HTR-8/SVneo (cell line): ENCODE data around the gene RABEP2.
"Not testable (repeated sequence)": the region's sequence is repeated elsewhere in the genome, so short reads cannot be mapped to it uniquely, and the experiment has no call there.

Source experiments
- DNase-seq: peaks from one replicate; pipeline ENCODE4 v3.0.0; 2011; ENCODE audit warnings: low spot score, mixed read lengths; ENCODE audit not compliant: insufficient read length
- FAIRE-seq: peaks from 2 replicates; lab custom pipeline; 2011; peaks lifted over from hg19 to GRCh38; lab: Jason Lieb, UNC

RABEP2 gene

GRCh38 chr16:28933171-28933570 is 8.1 kb upstream of the RABEP2 start:
- DNase-seq (no peak), FAIRE-seq (no peak)

- DNase-seq, result no peak
- FAIRE-seq, result no peak
Observed at GRCh38 chr16:28932339-28933141, 7.5 kb upstream of the RABEP2 start.

DNA sequence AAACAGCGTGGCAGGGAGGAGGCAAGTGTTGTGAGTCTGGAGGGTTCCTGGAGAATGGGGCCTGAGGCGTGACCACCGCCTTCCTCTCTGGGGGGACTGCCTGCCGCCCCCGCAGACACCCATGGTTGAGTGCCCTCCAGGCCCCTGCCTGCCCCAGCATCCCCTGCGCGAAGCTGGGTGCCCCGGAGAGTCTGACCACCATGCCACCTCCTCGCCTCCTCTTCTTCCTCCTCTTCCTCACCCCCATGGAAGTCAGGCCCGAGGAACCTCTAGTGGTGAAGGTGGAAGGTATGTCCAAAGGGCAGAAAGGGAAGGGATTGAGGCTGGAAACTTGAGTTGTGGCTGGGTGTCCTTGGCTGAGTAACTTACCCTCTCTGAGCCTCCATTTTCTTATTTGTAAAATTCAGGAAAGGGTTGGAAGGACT is 6.8 kb upstream of the RABEP2 start, which contains the start of gene CD19:
CD19 (plus strand) TSS at position 171 of the 425 bp plus-strand sequence; CDS start at position 201, 30 bp downstream.
- FAIRE-seq (no peak), DNase-seq (no peak)

- no peak for FAIRE-seq
- DNase-seq, result no peak
Observed at GRCh38 chr16:28930652-28931051, 5.6 kb upstream of the RABEP2 start.

DNA sequence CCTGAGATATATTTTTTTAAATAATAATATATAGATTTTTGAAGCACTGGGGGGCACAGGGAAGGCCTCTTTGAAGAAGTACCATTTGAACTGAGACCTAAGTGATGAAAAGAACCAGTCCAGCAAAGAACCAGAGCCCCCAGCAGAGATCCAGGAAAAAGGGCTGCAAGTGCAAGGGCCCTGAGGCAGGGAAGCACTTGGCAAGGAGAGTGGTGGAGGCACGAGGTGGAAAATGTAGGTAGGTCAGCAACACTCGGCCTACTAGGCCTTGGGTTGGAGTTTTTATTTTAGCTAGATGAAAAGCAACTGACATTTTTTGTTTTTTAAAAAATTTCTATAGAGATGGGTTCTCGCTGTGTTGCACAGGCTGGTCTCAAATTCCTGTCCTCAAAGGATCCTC is 5.2 kb upstream of the RABEP2 start:
- no peak for DNase-seq
- no peak for FAIRE-seq

DNA sequence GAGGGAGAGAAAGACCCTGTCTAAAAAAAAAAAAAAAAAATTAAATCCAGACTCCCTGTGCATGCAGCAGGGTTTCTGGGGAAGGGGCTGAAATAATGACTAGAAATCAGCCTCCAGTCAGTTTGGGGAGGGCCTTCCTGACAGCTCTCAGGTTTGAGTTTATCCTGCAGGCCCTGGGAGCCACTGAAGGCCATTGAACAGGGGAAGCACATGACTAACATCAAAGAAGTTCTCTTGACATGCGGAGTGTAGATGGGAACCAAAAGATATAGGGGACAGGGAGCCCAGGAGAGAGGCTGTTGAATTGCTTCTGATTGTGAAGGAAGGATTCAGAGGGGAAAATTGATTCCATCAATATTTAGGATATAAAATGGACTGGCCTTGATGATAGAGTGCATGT is 2.8 kb upstream of the RABEP2 start:
- DNase-seq (no peak), FAIRE-seq (no peak)

- FAIRE-seq, DNase-seq: not testable (repeated sequence)
Observed at GRCh38 chr16:28926284-28926683, 1.2 kb upstream of the RABEP2 start.

- peak; percentile 70 for DNase-seq
- FAIRE-seq, result no peak
Observed at GRCh38 chr16:28925386-28926228, 569 bp upstream of the RABEP2 start.

DNA sequence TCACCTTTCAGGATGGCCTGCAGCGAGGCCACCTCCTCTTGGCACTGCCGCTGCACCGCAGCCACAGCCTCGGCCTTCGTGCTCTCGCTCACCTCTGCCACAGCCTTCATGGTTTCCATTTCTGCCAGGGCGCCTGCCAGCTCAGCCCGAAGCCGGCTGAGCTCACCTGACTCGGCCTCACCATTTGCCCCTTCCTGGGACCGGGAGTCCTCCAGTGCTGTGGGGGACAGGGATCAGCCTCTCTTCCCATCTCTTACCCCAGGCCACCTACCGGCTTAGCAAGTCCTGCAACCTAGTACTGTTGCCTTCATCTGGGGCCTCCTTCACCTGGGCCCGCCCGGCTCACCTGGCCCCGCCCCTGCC is 658 bp downstream of the RABEP2 start:
- no peak for FAIRE-seq

DNA sequence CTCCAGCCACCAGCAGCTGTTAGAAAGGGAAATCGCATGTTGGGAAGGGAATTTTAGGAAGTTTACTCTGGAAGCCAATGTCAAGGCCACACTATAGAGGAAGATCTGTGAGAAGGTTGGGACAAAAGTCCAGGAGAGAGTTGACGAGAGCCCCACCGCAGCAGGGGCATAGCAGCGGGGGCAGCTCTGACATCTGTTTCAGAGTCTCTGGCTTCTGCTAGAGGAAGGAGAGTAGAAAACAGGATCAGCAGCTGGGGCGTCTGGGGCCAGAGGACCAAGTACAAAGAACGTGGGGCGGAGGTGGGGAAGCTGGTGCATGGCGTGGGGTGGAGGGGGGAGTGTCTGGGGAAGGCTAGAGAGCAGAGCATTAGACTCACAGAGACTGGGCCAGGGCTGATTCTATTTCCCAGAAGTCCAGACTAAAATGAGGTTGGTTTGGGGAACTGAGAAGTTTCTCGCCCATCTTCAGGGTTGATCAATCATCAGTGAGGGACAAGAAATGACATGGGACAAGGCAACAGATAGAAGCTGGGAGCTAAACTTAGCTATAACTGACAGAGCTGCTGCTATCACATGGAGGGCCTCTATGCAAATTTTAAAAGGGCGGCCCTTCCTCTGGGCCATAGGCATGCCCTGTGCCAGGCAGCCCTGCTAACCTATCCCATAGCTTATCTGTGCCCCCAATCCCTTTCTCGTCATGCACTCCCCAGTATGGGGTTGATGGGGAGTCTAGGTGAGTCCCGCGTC is 1.2 kb downstream of the RABEP2 start:
- DNase-seq (no peak), FAIRE-seq (no peak)

More for the DNA sequence above, 658 bp downstream of the RABEP2 start:
- no peak for DNase-seq

DNA sequence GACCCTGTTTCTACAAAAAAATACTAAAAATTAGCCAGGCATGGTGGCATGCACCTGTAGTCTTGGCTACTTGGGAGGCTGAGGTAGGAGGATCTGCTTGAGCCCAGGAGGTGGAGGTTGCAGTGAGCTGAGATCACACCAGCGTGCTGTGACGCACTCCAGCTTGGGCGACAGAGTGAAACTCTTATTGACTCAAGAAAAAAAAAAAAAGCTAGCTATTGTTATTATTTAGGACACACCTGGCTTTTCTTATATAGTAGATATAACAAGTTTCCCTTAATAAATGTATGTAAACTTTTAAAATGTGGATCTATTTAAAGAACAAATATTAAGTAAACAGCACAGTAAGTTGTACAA is 1.8 kb downstream of the RABEP2 start:
- FAIRE-seq, result no peak
- DNase-seq, result no peak

DNA sequence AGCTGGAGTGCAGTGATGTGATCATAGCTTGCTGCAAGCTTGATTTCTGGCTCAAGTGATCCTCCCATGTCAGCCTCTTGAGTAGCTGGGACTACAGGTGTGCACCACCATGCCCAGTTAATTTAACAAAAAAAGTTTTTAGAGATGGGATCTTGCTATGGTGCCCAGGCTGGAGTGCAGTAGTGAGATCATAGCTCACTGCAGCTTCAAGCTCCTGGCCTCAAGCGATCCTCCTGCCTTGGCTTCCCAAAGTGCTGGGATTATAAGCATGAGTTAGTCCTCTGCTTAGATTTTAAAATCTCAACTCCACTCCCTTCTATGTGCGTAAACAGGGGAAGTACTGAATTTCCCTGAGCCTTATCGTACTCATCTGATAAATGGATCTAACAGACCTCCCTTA is 6.3 kb downstream of the RABEP2 start:
- DNase-seq (no peak), FAIRE-seq (no peak)

- DNase-seq (no peak), FAIRE-seq (no peak)
Observed at GRCh38 chr16:28917095-28917494, 7.9 kb downstream of the RABEP2 start.

DNA sequence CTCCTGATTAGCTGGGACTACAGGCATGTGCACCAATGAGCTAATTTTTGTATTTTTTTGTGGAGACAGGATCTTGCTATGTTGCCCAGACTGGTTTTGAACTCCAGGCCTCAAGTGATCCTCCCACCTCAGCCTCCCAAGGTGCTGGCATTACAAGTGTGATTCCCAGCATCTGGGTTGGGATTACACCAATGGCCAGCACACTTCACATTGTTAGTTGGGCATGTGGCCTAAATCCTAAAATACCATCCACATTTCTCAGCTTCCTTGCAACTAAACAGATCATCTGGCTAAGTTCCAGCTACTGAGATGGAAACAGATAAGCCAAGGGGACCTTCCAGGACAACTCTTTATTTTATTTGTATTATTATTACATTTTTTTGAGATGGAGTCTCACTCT is 9.9 kb downstream of the RABEP2 start:
- FAIRE-seq, result no peak

GRCh38 chr16:28913946-28914724 is 10.9 kb downstream of the RABEP2 start:
- DNase-seq (no peak), FAIRE-seq (no peak)

More for the DNA sequence above, 9.9 kb downstream of the RABEP2 start:
- DNase-seq, result no peak

GRCh38 chr16:28912558-28912957 is 12.5 kb downstream of the RABEP2 start:
- no peak for DNase-seq
- FAIRE-seq, result no peak

GRCh38 chr16:28910086-28911031 is 14.7 kb downstream of the RABEP2 start:
- FAIRE-seq (no peak), DNase-seq (no peak)

GRCh38 chr16:28905800-28906372 is 19.2 kb downstream of the RABEP2 start:
- DNase-seq, result no peak
- FAIRE-seq, result no peak
